GM18867 (cell line): ENCODE data around the gene ERBB2.
A peak's percentile ranks its signal among the peaks of the same experiment; 100 is the strongest.
"Not testable (repeated sequence)": the region's sequence is repeated elsewhere in the genome, so short reads cannot be mapped to it uniquely, and the experiment has no call there.

Source experiments
- ATAC-seq: cut with Tn5 transposase; IDR thresholded peaks from one replicate; pipeline ENCODE4 v1.9.1; 2021; ENCODE audit warnings: mild to moderate bottlenecking, moderate library complexity; ENCODE audit not compliant: unreplicated experiment

The ERBB2 gene

GRCh38 chr17:39756380-39757079, 56.7 kb downstream of the ERBB2 start:
- no peak for ATAC-seq

GRCh38 chr17:39757176-39757662, 57.4 kb downstream of the ERBB2 start:
- ATAC-seq = no peak

GRCh38 chr17:39757931-39758873, 58.3 kb downstream of the ERBB2 start:
- ATAC-seq = no peak

GRCh38 chr17:39759204-39759603, 59.3 kb downstream of the ERBB2 start:
- ATAC-seq = no peak

GRCh38 chr17:39761861-39762496, 62.1 kb downstream of the ERBB2 start:
- no peak for ATAC-seq

GRCh38 chr17:39763051-39763820, 63.4 kb downstream of the ERBB2 start:
- no peak for ATAC-seq

GRCh38 chr17:39764171-39764570, 64.3 kb downstream of the ERBB2 start:
- not testable (repeated sequence) for ATAC-seq

- no peak for ATAC-seq
Observed at GRCh38 chr17:39765175-39765574, 65.3 kb downstream of the ERBB2 start.

GRCh38 chr17:39765766-39766165, 65.9 kb downstream of the ERBB2 start:
- no peak for ATAC-seq

GRCh38 chr17:39767147-39767546, 67.3 kb downstream of the ERBB2 start:
- ATAC-seq = no peak

GRCh38 chr17:39769974-39770587, 70.2 kb downstream of the ERBB2 start:
- peak; percentile 48 for ATAC-seq

GRCh38 chr17:39772415-39772814, 72.6 kb downstream of the ERBB2 start:
- ATAC-seq = no peak

GRCh38 chr17:39772987-39773934, 73.4 kb downstream of the ERBB2 start:
- no peak for ATAC-seq

- no peak for ATAC-seq
Observed at GRCh38 chr17:39774047-39774446, 74.2 kb downstream of the ERBB2 start.

- no peak for ATAC-seq
Observed at GRCh38 chr17:39775031-39775430, 75.2 kb downstream of the ERBB2 start.

- ATAC-seq = no peak
Observed at GRCh38 chr17:39776252-39776651, 76.4 kb downstream of the ERBB2 start.

GRCh38 chr17:39777534-39778365, 77.9 kb downstream of the ERBB2 start:
- ATAC-seq = peak; percentile 53
